ENCODE measurements around the gene MBP.
"Not testable (repeated sequence)": the region's sequence is repeated elsewhere in the genome, so short reads cannot be mapped to it uniquely, and the experiment has no call there.

MBP gene

DNA sequence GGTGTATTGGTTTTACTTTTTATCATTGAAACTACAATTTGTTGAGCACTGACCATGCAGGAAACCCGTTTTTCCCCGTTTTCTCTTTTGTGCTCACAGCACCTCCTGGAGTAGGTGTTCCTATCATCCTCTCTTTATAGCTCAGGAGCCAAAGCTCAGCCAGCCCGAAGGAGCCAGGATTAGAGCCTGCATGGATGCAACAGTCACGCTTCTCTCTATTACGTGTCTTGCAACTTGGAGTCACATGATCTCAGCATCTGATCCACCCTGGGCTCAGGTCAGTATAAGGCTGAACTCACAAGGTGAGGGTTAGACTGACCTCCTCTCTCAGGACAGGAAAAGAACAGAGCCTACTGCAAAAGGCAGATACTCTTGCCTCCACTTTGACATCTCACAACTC is 150.5 kb downstream of the MBP start:
- DNase-seq: no peak

DNA sequence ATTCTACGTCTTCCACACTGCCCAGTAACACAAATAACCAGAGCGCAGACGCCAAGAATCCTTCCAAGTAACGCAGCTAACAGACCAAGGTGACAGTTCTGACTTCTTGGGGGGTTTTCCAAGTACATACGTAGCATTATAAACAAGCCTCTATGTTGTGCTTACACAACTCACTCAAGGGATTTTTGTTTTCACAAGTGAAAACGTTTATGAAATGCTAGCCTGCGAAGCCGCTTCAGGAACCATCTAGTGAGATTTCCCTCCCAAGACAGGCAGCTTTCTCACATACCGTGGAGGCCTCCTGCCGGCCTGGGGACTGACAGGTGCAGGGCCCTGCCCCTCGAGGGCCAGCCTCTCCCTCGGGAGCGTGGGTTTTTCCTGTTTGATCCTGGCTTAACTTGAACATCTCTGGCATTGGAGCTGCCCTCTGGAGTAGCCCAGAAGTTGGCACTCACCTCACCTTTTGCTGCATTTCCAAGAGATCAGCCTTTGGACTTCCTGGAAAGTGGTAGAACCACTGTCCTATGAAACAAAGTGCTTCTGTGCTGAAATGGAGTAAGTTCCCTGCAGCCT is 151.1 kb downstream of the MBP start:
- DNase-seq: no peak

DNA sequence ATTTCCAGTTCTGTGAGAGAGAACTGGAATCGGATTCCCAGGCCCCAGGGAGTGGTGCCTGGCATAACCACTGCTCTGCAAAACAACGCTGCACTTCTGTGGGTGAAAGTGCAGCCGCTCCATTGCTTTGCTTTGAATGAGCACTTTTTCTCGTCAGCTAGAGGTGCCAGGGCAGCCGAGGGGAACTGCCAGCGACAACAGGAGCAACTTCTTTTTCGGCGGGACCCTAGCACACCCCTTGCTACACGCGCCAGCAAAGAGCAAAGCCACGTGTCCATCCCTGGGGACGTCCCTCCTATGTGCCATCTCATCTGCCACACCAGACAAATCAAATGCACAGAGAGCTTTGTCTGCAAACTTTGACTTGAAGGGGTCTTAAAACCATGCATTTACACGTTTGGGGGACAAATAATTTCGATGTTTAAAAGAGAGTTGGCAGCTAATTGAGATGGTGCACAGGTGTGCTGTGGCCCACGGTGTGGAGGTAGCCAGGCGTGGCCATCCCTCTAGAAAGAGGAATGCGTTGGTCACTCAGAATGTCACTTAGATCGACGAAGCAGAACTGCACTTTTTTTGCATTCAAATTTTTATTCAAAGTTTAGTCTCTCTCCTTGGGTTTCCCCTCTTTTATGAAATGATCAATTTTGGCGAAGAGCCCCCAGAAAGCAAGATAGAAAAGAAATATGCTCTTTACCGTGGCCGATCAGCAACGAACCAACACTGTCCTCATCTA is 151.8 kb downstream of the MBP start:
- DNase-seq: no peak

DNA sequence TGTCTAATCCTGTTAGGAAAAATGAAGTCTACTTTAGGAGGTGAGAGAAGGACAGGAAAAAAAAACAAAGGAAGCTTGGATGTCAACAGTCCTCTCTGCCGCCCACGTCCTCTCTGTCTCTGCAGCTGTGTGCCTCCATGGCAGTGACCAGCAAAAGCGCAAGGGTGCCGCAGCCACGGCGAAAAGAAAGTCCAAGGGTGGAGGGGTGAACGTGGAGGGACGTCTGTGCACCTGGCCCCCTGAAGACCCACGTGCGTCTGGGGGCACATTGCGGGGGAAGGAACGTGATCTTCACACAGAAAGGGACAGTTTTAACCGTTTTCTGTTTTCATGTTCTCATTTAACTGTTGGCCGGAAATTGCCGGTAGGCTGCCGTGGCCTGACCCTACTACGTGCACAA is 152.7 kb downstream of the MBP start:
- DNase-seq: no peak

DNA sequence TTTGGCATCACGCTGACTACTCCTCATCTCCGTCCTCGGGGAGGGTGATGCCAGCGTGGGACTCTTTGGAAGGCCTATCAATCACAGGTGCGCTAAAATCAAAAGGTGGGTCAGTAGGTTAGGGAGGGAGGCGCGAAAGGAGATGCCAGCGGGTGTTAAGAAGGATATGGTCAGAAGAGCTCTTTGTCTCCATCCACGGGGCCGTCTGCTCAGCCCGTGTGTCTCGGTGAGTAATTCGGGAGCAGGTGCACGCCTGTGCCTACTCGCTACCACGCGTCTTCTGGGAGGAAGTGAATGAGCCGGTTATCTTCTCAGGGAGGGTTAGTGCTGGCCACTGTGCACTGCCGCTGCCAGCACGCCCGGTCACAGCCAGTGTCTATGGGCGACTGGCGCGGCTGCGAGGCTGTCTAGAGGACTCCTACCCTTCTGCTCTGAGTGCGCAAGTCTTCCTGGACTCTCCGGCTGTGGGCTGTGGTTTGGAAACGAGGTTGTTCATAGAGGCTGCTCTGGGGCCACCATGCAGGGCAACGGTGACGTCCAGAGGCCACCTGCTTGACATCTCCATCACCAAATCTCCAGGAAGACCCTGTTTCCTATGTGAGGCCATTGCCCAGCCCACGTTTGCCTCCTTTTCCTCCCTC is 153.4 kb downstream of the MBP start:
- no peak for DNase-seq

DNA sequence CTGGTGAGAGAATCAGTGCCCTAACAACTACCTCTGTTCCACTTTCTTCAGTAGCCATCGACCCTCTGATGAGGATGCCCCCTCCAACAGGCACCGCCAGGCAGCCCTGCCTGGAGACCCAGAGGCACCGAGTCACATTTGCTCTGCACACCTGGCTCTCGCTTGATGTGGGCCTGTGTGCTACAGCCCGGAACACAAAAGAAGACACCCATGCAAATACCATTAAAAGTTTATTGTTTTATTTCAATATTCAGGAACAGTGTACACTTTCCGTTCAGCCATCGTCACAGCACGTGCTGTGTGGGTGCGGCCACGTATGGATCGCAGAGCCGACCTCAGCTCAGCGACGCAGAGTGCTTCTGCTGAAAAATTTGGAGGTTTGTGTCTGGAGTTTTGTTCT is 154.0 kb downstream of the MBP start:
- no peak for DNase-seq

DNA sequence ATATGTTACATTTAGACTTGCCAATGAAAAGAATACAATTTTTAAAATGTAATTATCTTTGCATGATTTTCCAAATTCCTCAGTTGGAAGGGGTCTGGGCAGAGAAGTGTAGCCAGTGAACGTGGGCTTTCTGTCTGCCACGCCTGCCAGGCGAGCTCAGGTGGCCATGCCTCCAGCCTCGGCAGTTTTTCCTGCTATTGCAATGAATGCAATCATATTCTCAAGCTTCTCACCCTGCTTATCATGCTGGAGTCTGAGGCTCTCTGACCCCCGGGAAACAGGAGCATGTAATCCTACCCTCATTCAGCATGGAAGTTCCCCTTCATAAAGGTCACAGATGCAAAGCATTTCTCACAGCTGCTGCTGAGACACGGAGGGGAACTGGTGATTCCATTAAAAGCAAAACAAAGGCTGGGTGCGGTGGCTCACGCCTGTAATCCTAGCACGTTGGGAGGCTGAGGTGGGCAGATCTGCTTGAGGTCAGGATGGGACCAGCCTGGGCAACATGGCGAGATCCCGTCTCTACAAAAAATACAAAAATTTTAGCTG is 154.8 kb downstream of the MBP start:
- DNase-seq: no peak

DNA sequence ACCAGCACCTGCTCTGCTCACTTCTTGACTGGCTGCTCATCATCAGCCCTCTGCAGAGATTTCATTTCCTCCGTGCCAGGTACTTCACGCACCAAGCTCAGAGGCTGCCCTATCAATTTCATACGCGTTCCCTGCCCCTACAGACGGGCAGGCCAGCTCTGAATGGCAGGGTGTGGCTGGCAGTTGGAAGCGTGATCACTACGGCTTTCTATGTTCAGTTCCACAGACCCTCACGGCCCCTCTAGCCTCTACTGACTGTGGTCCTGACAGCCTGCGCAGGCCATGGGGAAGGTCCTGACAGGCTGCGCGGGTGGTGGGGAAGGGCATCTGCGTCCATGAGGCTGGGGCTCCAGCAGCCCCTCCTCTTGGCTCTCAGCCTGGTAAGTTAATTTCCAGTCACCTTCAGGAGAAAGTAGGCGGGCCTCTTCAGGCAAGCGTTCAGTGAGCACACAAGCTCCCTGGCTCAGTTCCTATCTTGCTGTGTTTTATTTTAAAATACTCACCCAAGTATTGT is 155.4 kb downstream of the MBP start:
- DNase-seq: no peak

DNA sequence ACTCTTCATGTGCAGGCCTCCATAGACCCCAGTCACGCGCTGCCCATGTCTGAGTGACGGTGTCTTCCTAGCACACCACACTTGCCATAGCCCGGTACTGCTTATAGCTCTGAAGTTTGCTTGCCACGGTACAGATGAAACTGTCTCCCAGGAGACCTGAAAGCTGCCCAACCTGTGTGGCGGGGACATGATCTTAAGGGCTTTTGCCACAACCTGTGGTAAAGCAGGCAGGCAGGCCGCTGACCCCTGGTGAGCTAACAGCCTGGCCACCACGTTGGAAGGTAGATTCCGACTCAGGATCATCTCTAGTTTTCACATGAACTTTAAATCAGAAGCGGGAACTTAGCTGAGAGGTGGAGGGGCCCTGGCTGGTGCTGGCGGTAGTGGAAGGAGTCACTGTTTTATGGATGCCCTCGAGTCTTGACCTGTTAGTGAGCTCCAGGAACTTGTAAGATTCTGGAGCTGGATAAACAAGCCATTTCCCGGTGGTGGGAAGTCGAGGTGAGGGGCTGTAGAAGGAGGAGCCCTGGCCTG is 156.9 kb downstream of the MBP start:
- no peak for DNase-seq

DNA sequence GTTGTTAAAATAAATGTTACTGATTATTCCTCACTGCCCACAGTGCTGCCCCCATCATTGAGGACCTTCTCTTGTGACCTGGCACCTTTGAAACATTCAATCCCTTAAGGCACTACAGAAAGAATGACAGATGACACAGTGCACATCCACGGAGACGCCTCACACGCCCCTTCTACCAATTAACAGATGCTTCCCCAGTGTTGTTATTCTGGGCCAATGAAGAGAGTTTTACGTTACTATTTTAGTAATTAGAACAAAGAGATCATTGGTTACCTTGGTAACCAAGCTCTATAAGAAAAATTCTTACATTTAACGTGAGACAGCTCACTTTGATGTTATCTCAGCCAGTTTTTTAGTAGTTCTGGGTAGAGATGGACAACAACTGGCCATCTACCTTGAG is 158.2 kb downstream of the MBP start:
- no peak for DNase-seq

DNA sequence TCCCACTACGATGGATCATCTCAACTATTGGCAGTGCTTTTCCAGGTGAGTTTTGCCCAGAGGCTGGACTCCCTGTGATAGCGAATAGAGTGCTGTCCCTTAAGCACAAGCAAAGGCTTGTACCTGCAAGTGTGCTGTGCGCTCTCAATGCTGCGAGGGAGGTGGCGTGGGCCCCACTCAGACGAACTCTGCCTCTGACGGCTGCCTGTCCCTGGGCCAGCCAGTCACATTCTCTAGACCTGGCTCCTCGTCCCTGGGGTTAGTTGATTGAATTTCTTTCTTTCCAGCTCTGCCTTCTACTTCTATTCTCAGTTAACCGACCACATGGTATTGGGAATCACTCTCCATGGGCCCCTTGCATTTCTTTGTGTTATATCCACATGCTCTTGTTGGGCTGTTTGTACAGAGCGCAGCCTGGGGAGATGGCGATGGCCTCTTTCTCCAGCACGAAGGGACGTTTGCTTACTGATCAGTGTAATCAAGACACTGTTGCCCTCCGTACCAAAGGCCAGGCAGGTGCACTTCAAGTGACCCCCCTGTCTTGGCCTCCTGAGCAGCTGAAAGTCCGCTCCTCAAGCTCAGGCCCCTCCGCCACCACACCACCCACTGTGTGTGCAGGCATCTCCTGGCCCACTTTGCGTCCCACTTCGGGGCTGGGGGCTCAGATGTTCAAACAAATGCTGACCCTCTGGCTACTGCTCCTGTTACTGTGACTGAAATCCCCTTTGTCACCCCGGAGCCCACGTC is 158.9 kb downstream of the MBP start:
- no peak for DNase-seq

DNA sequence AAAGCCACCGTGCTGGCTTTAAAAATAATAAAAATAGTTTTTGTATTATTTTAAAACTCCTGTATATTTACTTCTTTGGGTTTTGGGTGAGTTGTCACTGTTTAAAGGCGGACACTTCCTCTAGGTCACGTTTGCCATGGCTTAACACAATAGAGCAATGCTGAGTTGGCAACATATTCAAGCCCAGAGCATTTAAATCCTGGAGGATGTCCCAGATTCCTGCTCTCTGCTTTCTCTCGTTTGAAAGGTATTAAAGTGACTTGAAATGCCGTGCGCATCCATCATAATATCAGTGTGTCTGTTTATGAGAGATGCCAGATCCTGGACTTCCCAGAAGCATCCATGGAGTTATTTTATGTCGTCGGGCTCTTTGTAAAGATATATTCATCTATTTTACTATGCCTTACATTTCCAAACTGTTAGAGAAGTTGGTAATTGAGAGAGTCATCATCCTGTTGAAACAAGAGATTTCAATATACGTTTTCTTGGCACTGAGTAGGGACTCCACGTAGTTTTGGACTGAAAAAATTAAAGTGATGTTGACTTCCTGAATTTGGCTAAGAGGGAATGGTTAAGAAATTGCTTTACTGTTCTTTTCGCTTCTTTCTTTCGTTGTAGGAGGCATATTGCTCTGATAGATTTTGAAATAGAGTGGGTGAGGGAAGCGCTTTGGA is 159.6 kb downstream of the MBP start:
- no peak for DNase-seq

DNA sequence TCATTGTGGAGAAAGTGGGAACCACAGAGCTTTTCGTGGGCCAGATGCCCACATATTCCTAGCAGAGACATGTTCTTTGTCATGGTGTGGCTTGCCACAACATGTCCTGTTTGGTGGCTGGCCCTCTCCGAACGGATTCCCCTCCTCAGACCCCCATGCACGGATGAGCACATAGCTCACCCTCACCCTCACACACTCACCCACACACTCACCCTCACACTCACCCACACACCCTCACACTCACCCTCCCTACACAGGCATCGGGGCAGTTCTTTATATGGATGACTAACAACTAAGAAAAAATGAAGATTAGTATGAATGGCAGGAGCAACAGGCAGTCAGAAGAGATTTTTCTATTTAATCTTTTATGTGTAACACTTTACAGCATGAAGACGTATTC is 160.3 kb downstream of the MBP start:
- no peak for DNase-seq

DNA sequence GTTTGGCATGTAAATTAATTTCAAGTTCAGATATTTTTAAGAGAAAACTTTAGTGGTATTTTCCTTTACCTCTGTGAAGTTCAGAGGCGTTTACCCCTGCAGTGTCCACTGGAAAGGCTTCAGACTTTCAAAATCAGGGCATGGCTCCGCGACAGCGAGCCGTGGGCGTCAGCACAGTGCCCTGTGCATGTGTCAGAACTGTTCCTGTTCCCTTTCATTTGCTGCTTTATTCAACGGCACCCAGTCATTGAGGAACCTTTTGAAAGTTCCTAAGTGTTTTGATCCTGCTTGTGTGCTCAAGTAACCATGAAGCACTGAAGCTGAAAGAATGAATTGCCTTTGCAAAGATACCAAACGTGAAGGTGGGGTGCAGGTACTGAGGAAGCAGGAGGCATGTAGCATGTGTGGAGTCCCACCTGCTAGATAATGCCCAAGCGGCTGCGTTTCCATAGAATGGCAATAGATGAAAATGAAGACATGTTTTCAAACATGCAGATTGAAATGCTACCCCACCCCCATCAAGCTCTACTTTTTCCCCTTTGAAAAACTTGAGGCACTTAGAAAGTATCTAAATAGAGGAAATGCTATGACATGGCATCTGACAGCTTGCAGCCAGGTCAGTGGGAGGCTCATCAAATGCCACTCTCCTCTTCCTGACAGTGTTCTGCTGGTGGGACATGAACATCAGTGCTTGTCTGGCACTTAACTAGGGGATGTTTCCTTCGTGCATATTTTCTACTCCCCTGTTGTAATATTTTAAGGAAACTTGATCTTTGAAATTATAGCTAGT is 161.6 kb downstream of the MBP start:
- no peak for DNase-seq

DNA sequence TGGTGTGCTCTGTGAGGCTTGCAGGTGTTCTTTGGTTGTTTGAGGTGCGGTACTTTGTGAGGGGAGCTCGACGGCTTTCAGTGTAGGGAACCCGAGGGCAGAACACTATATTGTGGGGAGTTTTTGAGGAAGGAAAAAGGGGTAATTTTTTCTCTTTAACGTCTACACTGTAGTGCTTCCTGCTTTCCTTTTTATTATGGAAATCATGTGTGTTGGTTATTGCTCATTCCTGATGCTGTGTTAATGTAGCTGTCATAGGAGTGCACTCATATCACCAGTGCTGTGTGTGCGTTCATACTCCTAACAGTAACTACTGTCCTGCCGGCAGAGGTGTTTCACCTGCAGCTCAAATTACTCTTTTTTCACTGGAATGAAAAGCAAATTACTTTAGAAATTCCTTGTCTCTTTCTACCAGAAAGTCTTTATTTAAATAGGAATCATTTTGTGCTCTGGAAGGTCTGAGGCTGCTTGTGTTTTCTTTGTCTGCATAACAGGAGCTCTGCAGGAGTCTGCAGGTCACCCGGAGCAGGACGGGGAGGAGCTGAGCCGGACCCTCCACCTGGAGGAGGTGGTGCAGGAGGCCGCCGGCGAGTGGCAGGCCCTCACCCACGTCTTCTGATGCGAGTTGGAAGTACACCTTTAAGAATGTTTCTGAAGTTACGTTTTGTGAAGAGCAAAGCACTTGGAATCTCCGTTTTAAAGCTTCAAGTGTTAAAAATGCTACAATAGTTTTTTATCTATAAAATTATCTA is 164.7 kb downstream of the MBP start:
- no peak for DNase-seq

DNA sequence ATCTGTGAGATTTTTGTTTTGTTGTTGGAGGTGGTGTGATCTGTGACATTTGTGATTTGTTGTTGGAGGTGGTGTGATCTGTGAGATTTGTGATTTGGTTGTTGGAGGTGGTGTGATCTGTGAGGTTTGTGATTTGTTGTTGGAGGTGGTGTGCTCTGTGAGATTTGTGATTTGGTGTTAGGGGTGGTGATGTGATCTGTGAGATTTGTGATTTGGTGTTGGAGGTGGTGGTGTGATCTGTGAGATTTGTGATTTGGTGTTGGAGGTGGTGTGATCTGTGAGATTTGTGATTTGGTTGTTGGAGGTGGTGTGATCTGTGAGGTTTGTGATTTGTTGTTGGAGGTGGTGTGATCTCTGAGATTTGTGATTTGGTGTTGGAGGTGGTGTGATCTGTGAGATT is 165.3 kb downstream of the MBP start:
- not testable (repeated sequence) for DNase-seq

DNA sequence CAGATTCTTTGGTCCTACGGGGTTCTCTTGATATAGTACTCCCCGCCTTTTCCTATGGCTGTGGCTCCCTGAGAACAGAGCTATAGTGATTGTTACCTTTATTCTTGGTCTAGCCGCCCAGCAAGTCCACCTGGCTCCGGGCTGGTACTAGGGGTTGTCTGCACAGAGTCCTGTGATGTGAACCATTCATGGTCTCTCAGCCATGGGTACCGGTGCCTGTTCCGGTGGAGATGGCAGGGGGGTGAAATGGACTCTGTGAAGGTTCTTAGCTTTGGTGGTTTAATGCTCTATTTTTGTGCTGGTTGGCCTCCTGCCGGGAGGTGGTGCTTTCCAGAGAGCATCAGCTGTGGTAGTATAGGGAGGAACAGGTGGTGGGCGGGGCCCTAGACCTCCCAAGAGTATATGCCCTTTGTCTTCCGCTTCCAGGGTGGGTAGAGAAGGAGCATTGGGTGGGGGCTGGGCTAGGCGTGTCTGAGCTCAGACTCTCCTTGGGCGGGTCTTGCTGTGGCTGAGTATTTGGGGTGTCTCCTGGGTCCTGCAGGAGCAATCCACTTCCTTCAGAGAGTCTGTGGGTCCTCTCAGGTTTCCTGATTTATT is 166.9 kb downstream of the MBP start:
- not testable (repeated sequence) for DNase-seq

DNA sequence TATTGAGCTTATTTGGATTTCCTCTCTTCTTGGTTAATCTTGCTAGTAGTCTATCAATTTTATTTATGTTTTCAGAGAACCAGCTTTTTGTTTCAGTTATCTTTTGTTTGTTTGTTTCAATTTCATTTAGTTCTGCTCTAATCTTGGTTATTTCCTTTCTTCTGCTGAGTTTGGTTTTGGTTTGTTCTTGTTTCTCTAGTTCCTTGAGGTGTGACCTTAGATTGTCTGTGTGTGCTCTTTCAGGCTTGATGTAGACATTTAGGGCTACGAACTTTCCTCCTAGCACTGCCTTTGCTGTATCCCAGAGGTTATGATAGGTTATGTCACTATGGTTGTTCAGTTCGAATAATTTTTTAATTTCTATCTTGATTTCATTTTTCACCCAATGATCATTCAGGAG is 168.6 kb downstream of the MBP start:
- DNase-seq: no peak

DNA sequence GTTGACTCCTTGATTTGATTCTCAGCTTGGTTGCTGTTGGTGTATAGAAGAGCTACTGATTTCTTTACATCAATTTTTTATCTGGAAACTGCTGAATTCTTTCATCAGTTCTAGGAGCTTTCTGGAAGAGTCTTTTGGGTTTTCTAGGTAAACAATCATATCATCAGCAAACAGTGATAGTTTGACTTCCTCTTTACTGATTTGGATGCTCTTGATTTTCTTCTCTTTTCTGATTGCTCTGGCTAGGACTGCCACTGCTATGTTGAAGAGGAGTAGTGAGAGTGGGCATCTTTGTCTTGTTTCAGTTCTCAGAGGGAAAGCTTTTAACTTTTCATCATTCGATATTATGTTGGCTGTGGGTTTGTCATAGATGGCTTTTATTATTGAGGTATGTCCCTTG is 169.7 kb downstream of the MBP start:
- no peak for DNase-seq

DNA sequence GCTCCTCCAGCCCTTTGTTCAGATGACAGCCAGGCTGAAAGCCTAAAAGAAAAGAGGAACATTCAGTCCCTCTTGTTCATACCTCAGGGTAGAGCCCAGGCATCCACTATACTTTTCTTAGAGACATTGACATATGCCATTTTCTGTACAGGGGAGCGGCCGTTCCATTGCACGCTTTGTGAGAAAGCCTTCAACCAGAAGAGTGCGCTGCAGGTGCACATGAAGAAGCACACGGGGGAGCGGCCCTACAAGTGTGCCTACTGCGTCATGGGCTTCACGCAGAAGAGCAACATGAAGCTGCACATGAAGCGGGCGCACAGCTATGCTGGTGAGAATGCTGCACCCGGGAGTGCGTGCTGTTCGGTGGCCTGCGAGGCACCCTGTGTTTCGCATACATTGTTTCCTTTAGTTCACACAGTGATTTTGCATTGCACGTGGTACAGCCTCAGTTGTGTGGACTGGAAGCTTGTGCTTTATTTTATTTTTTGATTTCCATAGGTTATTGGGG is 172.0 kb downstream of the MBP start:
- DNase-seq: no peak
